Common myeloid progenitor, CD34-positive (primary cell): ENCODE measurements around the gene ANKRD10.

ENCODE experiments used
- CTCF ChIA-PET: fragments of 350-600 bp; sonication (Branson Sonifier 250); formaldehyde crosslinking; loops from one replicate; lab custom pipeline; 2021; ENCODE audit warnings: antibody characterized with exemption; lab: Charles Lee
- POLR2A ChIA-PET: fragments of 350-600 bp; sonication (Branson Sonifier 250); formaldehyde crosslinking; loops from one replicate; lab custom pipeline; 2021; ENCODE audit warnings: antibody characterized with exemption; lab: Charles Lee
- DNase-seq, 3 donors: peaks; one replicate each; pipeline versions ENCODE4 v3.0.0 to v3.0.0-alpha.2; 2013
- H3K27ac ChIP-seq, 2 experiments: 1 replicate in 1 of 2; 2 replicates in 1 of 2; pipeline ENCODE4 v1.7.0; 2013; ENCODE audit warnings: inconsistent platforms in 2 of 2, low read length in 2 of 2, mild to moderate bottlenecking in 2 of 2, low read depth in 1 of 2, moderate library complexity in 1 of 2; ENCODE audit not compliant: severe bottlenecking in 2 of 2, insufficient read depth in 1 of 2, poor library complexity in 1 of 2
- H3K27me3 ChIP-seq, 5 experiments: replicated peaks in 2 of 5; 1 replicate in 3 of 5; 2 replicates in 2 of 5; pipeline versions ENCODE4 v1.6.1 to v1.7.0; 2013; ENCODE audit warnings: low read length in 4 of 5, mild to moderate bottlenecking in 2 of 5, moderate library complexity in 2 of 5, inconsistent platforms in 1 of 5; ENCODE audit not compliant: insufficient read depth in 5 of 5, control insufficient read depth in 4 of 5
- H3K36me3 ChIP-seq, 4 experiments: 1 replicate in 2 of 4; 2 replicates in 2 of 4; pipeline versions ENCODE4 v1.6.1 to v1.7.0; 2013; ENCODE audit warnings: low read length in 3 of 4, control low read depth in 1 of 4, mild to moderate bottlenecking in 1 of 4; ENCODE audit not compliant: control insufficient read depth in 4 of 4, insufficient read depth in 4 of 4
- H3K4me1 ChIP-seq, 4 experiments: 1 replicate in 3 of 4; 2 replicates in 1 of 4; pipeline versions ENCODE4 v1.6.1 to v1.7.1; 2013; ENCODE audit warnings: low read length in 3 of 4, mild to moderate bottlenecking in 3 of 4, control low read depth in 1 of 4, inconsistent platforms in 1 of 4, moderate library complexity in 1 of 4; ENCODE audit not compliant: control insufficient read depth in 4 of 4, insufficient read depth in 4 of 4; ENCODE audit errors: control extremely low read depth in 1 of 4
- H3K4me3 ChIP-seq, 7 experiments: 1 replicate in 4 of 7; 2 replicates in 3 of 7; pipeline versions ENCODE4 v1.5.1 to v1.7.0; 2013; ENCODE audit warnings: mild to moderate bottlenecking in 7 of 7, low read length in 6 of 7, moderate library complexity in 6 of 7, inconsistent platforms in 2 of 7, low read depth in 2 of 7, control low read depth in 1 of 7; ENCODE audit not compliant: insufficient read depth in 4 of 7, control insufficient read depth in 1 of 7; ENCODE audit errors: extremely low read depth in 1 of 7
- H3K9me3 ChIP-seq, 5 experiments: 1 replicate in 4 of 5; 2 replicates in 1 of 5; pipeline versions ENCODE4 v1.6.1 to v1.7.1; 2013; ENCODE audit warnings: low read length in 4 of 5, mild to moderate bottlenecking in 2 of 5, inconsistent platforms in 1 of 5, low read depth in 1 of 5, moderate library complexity in 1 of 5; ENCODE audit not compliant: control insufficient read depth in 4 of 5, insufficient read depth in 2 of 5; ENCODE audit errors: control extremely low read depth in 1 of 5
- WGBS: methylation state at CpG from one replicate; pipeline ENCODE4 v1.1.5; 2013; ENCODE audit not compliant: insufficient coverage; 5-methylcytosine and 5-hydroxymethylcytosine counted together

The ANKRD10 gene

DNA sequence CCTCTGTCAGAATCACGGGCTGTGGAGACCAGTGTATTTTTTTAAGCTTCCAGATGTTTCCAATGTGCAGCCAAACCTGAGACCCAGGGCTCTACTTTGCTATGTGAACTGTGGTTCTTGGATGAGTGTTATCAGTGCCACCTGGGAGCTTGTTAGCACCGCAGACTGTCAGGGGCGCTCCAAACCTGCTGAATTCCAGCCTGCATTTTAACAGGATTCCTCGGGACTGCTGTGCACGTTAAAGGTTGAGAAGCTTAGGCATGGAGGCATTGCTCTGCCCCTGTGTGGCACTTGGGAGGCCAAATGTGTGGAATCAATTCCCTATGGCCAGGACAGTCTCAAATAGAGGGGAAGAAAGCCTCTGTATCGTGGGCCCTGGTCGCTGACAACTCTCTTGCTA, 80.3 kb downstream of the ANKRD10 start:
- no peaks in the 10 kb centered on the region for H3K9me3 ChIP-seq
- ChIA-PET CTCF (no interaction called here), POLR2A (interaction anchor here (0.6 kb wide), 1 partner anchor 193 kb away, joined by 3 read pairs; no protein-coding TSS in a partner anchor)
- WGBS, result 81% methylated on average over 6 of the region's 7 CpGs
- no peaks in the 10 kb centered on the region for H3K36me3 ChIP-seq
- no peak overlapping the region for H3K4me3 ChIP-seq
- no peaks in the 10 kb centered on the region for H3K4me1 ChIP-seq
- no peak for DNase-seq
- no peak overlapping the region for H3K27ac ChIP-seq
- H3K27me3 ChIP-seq, result peaks cover 0 to 20% (median 7%) of the 10 kb centered on the region in 5 experiments

DNA sequence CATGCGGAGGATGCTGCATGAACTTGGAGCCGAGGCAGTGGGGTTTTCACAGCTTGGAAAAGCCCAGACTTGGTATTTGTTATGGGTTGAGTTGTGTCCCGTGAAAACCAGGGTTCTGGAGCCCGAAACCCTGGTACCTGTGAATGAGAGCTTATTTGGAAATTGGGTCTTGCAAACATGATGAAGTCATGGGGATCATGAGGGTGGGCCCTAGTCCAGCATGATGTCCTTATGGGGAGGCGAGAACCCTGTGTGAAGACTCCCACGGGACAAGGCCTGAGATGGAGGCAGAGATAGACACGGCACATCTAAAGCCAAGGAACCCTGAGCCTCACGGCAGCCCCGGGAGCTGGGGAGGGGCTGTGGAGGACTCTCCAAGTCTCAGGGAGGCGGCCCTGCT, 82.3 kb downstream of the ANKRD10 start:
- WGBS, result 84% methylated on average over 10 of the region's 10 CpGs
- no peak overlapping the region for H3K4me3 ChIP-seq
- H3K4me1 ChIP-seq, result no peaks in the 10 kb centered on the region
- DNase-seq, result no peak
- no peaks in the 10 kb centered on the region for H3K9me3 ChIP-seq
- ChIA-PET POLR2A (no interaction called here), CTCF (no interaction called here)
- H3K36me3 ChIP-seq, result no peaks in the 10 kb centered on the region
- H3K27ac ChIP-seq, result no peak overlapping the region
- H3K27me3 ChIP-seq, result peaks cover 0 to 21% (median 7%) of the 10 kb centered on the region in 5 experiments

DNA sequence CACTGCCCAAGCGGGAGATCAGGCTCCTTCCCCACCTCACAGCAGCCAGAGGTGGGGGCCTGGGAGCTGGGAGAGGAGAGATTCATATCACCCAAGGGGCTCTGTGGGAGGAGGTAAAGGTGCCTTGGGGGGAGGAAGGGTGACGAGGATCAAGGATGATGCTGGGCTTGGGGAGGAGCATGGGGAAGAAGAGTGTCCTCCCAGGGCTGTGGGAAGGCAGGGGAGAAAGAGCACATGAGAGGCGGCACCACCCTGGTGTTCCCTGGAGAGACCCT, 82.7 kb downstream of the ANKRD10 start:
- no peaks in the 10 kb centered on the region for H3K9me3 ChIP-seq
- no peak overlapping the region for H3K27ac ChIP-seq
- H3K36me3 ChIP-seq, result no peaks in the 10 kb centered on the region
- WGBS, result 100% methylated on average over 2 of the region's 3 CpGs
- peaks cover 0 to 20% (median 7%) of the 10 kb centered on the region in 5 experiments for H3K27me3 ChIP-seq
- no peaks in the 10 kb centered on the region for H3K4me1 ChIP-seq
- CTCF ChIA-PET, result no interaction called here
- POLR2A ChIA-PET, result no interaction called here
- H3K4me3 ChIP-seq, result no peak overlapping the region
- DNase-seq, result no peak

DNA sequence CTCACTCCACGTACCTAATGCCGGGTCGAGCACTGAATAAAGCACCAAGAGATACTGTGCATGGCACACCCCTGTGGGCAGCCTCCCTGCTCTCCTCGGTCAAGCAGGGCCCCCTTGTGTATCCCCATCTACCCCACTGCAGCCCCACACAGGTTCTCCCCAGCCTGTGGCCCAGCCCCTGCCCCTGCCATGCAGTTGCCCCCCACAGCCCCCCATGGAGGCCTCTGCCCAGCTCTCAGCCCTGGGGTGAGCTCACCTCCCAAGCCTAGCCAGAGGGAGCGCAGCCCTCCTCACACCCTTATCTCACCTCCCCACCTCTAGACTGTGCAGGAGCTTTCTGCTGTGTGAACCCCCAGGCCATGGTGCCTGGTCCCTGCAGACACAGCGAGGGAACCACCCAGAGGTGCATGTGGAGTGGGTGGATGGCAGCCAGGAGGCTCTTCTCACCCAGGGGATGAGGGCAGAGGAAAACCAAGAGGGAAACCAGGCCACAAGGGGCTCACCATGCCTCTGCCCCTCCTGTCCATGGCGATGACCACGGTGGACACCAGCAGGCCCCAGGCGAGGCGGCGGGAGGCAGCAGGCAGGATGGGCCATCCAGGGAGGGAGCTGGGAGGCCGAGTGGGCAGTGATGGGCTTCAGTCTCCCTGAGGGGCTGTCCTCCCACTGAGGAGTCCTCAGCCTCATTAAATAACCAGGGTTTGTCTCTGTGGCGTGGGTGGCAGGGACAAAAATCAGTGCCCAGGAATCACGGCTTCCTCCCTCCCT, 83.2 kb downstream of the ANKRD10 start:
- 90% methylated on average over 9 of the region's 14 CpGs for WGBS
- CTCF ChIA-PET, result no interaction called here

DNA sequence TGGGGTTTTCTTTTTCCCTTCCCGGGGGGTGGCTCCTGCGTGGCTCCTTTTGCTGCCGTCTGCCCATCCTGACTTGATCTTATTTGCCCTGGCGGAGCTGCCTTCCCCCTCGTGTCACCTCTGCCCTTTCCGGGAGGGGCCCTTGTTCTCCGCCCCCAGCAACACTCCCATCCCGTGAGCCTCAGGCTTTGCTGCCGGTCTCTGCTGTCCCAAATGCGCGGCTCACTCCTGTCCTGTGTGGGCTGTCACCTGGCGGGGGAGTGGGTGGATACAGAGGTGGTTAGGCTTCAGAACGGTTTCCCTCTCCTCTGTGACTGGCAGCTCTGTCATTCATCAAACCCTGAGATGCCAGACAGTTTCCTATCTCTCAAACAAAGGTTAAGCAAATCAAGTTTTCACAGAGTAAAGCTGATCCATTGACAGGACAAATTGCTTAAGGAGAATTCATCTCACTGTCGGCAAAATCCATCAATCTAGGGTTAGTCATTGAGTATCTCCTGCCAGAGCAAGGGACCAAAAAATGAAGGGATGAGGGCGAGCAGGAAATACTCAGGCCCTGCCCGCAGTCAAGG, 84.0 kb downstream of the ANKRD10 start:
- Histone ChIP-seq H3K4me1 (no peaks in the 10 kb centered on the region), H3K36me3 (no peaks in the 10 kb centered on the region), H3K9me3 (no peaks in the 10 kb centered on the region), H3K27ac (no peak overlapping the region), H3K27me3 (peaks cover 0 to 20% (median 7%) of the 10 kb centered on the region in 5 experiments), H3K4me3 (no peak overlapping the region)
- WGBS, result 89% methylated on average over 8 of the region's 16 CpGs
- ChIA-PET POLR2A (no interaction called here), CTCF (no interaction called here)
- DNase-seq, result no peak

More for the DNA sequence above, 83.2 kb downstream of the ANKRD10 start:
- POLR2A ChIA-PET, result no interaction called here
- Histone ChIP-seq H3K4me3 (no peak overlapping the region), H3K4me1 (no peaks in the 10 kb centered on the region), H3K36me3 (no peaks in the 10 kb centered on the region), H3K27me3 (peaks cover 0 to 20% (median 7%) of the 10 kb centered on the region in 5 experiments), H3K9me3 (no peaks in the 10 kb centered on the region), H3K27ac (no peak overlapping the region)
- DNase-seq, result no peak

DNA sequence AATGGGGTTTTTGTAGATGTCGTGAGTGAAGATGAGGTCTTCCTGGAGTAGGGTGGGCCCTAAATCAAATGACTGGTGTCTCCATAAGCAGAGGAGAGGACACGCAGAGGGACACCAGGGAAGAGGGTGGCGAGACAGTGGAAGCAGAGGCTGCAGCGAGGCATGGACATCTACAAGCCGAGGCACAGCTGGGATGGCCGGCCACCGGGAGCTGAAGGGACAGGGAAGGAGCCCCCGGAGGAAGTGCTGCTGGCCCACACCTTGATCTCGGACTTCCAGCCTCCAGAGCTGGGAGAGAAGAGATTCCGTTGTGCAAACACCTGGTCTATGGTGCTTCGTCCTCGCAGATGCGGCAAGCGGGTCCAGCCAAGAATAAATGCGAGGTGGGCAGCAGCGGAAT, 84.5 kb downstream of the ANKRD10 start:
- Histone ChIP-seq H3K36me3 (no peaks in the 10 kb centered on the region), H3K9me3 (no peaks in the 10 kb centered on the region), H3K27ac (no peak overlapping the region), H3K4me3 (no peak overlapping the region), H3K4me1 (no peaks in the 10 kb centered on the region), H3K27me3 (peaks cover 0 to 23% (median 7%) of the 10 kb centered on the region in 5 experiments)
- ChIA-PET POLR2A (no interaction called here), CTCF (no interaction called here)
- 96% methylated on average over 15 of the region's 16 CpGs for WGBS
- no peak for DNase-seq

DNA sequence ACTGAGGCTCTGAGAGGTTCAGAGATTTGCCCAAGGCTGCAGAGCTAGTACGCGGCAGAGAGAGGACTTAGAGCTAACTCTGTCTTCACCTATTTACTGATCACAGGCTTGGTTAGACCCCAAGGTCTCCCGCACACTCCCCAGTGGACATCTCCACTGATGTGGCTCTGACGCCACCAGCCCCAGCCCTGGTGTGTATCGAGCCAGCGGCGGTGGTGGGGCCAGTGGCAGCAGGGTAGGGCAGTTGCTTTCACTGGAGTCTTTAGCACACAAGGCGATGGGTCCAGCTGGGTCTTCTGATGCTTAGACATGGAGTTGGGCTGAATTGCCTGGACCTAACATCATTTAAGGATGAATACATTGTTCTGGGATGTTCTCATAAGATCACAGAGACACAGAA, 85.4 kb downstream of the ANKRD10 start:
- CTCF ChIA-PET, result no interaction called here

More for the DNA sequence above, 85.4 kb downstream of the ANKRD10 start:
- Histone ChIP-seq H3K4me1 (no peaks in the 10 kb centered on the region), H3K27me3 (peaks cover 0 to 20% (median 5%) of the 10 kb centered on the region in 5 experiments), H3K27ac (no peak overlapping the region), H3K36me3 (no peaks in the 10 kb centered on the region), H3K4me3 (no peak overlapping the region), H3K9me3 (no peaks in the 10 kb centered on the region)
- POLR2A ChIA-PET, result no interaction called here
- DNase-seq, result no peak
- WGBS, result 99% methylated on average over 8 of the region's 8 CpGs
